ENCODE measurements around the gene BIN1. TPM values are rescaled to one million over a fixed set of nuclear protein-coding genes. Genes with fewer than 3 reads are reported as not detected.

The BIN1 gene
- total RNA-seq, 1 donor from 2014 or later, result 62.5 TPM

DNA sequence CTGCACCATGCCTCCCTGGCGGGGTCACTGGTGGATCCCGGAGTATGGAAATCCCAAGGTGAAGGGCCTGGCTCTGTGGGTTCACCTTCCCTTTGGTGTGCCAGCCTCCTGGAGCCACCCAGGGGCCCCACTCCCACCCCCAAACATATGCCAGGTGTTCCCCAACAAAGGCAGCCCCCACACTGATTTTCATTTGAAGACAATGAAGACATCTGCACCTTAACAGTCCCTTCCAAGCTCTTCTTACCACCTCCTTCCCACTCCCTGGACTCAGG is 11.7 kb downstream of the BIN1 start:
- CTCF ChIA-PET, result no interaction called here
- TF ChIP-seq, protein P1, sequence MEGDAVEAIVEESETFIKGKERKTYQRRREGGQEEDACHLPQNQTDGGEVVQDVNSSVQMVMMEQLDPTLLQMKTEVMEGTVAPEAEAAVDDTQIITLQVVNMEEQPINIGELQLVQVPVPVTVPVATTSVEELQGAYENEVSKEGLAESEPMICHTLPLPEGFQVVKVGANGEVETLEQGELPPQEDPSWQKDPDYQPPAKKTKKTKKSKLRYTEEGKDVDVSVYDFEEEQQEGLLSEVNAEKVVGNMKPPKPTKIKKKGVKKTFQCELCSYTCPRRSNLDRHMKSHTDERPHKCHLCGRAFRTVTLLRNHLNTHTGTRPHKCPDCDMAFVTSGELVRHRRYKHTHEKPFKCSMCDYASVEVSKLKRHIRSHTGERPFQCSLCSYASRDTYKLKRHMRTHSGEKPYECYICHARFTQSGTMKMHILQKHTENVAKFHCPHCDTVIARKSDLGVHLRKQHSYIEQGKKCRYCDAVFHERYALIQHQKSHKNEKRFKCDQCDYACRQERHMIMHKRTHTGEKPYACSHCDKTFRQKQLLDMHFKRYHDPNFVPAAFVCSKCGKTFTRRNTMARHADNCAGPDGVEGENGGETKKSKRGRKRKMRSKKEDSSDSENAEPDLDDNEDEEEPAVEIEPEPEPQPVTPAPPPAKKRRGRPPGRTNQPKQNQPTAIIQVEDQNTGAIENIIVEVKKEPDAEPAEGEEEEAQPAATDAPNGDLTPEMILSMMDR (IDR thresholded peaks at IDR 0.05), result no peak
- DNase-seq, result no peak
- intact Hi-C loops (cut with micrococcal nuclease), result no loop called here
- H3K27ac Mint-ChIP-seq, result no peak overlapping the region
- no peak for ATAC-seq (ENCODE audit: low read depth)
- no peak overlapping the region for H3K4me3 Mint-ChIP-seq
- H3K9me3 Mint-ChIP-seq, result no peaks in the 10 kb centered on the region
- POLR2A ChIA-PET, result no interaction called here
- H3K4me1 Mint-ChIP-seq, result peaks cover 14% of the 10 kb centered on the region
- H3K36me3 Mint-ChIP-seq (ENCODE audit: low read depth), result no peaks in the 10 kb centered on the region
- H3K27me3 Mint-ChIP-seq, result no peaks in the 10 kb centered on the region

- no peak for DNase-seq
- no peak for ATAC-seq (ENCODE audit: low read depth)
- H3K36me3 Mint-ChIP-seq (ENCODE audit: low read depth), result no peaks in the 10 kb centered on the region
- no peak overlapping the region for H3K4me3 Mint-ChIP-seq
- H3K27me3 Mint-ChIP-seq, result no peaks in the 10 kb centered on the region
- no peaks in the 10 kb centered on the region for H3K9me3 Mint-ChIP-seq
- CTCF ChIA-PET, result no interaction called here
- POLR2A ChIA-PET, result interaction anchor here (1.7 kb wide), 1 partner anchor 12 kb away, joined by 5 read pairs; the partner anchor contains the start of gene BIN1
- intact Hi-C loops (cut with micrococcal nuclease), result no loop called here
- TF ChIP-seq, protein P1 (IDR thresholded peaks at IDR 0.05), result no peak
- H3K4me1 Mint-ChIP-seq, result peaks cover 18% of the 10 kb centered on the region
- no peak overlapping the region for H3K27ac Mint-ChIP-seq
Observed at GRCh38 chr2:127094509-127095366, 12.2 kb downstream of the BIN1 start.

DNA sequence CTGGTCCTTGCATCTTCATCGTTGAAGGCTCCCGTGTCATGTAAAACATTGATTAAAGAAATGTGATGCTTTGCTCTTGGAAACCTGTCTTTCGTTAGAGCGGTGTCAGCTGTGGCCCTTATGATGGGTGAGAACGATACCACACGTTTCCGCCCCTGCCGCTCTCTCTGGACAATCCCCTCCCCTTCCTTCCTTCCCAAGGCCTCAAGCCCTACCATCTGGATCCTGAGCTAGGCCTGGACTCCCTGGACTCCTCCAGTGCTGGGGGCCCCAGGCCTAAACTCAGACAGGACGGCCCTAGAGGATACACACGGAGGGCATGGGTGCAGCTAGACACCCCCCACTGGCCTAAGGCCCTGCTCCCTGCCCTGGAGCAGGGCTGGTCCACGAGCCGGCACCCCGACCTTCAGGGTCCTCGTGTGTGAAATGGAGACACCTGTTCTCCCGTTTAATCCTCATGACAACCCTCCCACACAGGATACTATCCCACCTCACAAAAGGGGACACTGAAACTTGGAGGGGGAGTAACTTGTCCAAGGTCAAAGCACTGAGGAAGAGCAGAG is 13.2 kb downstream of the BIN1 start:
- Mint-ChIP-seq H3K27me3 (no peaks in the 10 kb centered on the region), H3K9me3 (no peaks in the 10 kb centered on the region), H3K27ac (no peak overlapping the region), H3K36me3 (ENCODE audit: low read depth) (no peaks in the 10 kb centered on the region), H3K4me1 (peaks cover 18% of the 10 kb centered on the region), H3K4me3 (no peak overlapping the region)
- CTCF ChIA-PET, result no interaction called here
- DNase-seq (no peak), ATAC-seq (ENCODE audit: low read depth) (no peak)
- intact Hi-C loops (cut with micrococcal nuclease), result no loop called here
- POLR2A ChIA-PET, result interaction anchor here (1.7 kb wide), 1 partner anchor 13 kb away, joined by 5 read pairs; the partner anchor contains the start of gene BIN1
- TF ChIP-seq, protein P1 (IDR thresholded peaks at IDR 0.05), result no peak

- Mint-ChIP-seq H3K4me3 (no peak overlapping the region), H3K36me3 (ENCODE audit: low read depth) (no peaks in the 10 kb centered on the region), H3K27me3 (no peaks in the 10 kb centered on the region), H3K4me1 (peaks cover 24% of the 10 kb centered on the region), H3K27ac (no peak overlapping the region), H3K9me3 (no peaks in the 10 kb centered on the region)
- no peak for DNase-seq
- intact Hi-C loops (cut with micrococcal nuclease), result no loop called here
- CTCF ChIA-PET, result no interaction called here
- ATAC-seq (ENCODE audit: low read depth), result no peak
- POLR2A ChIA-PET, result interaction anchor here (1.7 kb wide), 1 partner anchor 13 kb away, joined by 5 read pairs; the partner anchor contains the start of gene BIN1
- TF ChIP-seq, protein P1 (IDR thresholded peaks at IDR 0.05), result no peak
Observed at GRCh38 chr2:127092901-127093516, 13.9 kb downstream of the BIN1 start.

DNA sequence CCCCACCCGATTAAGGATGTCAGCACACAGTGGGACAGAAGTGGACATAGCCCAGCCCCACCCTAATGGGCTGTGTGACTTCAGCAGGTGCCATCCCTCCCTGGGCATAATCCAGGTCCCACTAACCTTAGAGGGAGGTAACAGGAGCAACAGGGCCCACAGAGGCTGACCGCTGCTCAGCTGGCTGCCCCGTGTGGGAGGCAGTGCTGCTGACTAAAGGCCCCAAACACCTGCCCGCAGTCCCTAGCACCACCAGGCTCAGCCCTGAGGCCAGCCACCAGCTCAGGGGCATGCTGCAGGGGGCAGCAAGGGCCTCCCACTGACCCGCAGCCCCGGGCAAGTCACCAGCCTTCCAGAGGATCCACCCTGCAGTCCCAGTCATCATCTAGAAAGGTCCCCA is 14.6 kb downstream of the BIN1 start:
- Mint-ChIP-seq H3K9me3 (no peaks in the 10 kb centered on the region), H3K36me3 (ENCODE audit: low read depth) (no peaks in the 10 kb centered on the region), H3K4me1 (peaks cover 31% of the 10 kb centered on the region), H3K27ac (no peak overlapping the region), H3K27me3 (no peaks in the 10 kb centered on the region), H3K4me3 (no peak overlapping the region)
- DNase-seq (no peak), ATAC-seq (ENCODE audit: low read depth) (no peak)
- intact Hi-C loops (cut with micrococcal nuclease), result no loop called here
- ChIA-PET POLR2A (no interaction called here), CTCF (no interaction called here)
- TF ChIP-seq, protein P1 (IDR thresholded peaks at IDR 0.05), result no peak

Measured in activated B cell treated with CpG ODN at 0.5 μM for 24 hours (primary cell).